ENCODE results near the gene ARHGAP22. TPM values are rescaled to one million over a fixed set of nuclear protein-coding genes. Genes with fewer than 3 reads are reported as not detected.

The ARHGAP22 gene
- total and polyA plus RNA-seq, 2 of the 4 experiments (the other 2 are of a cell fraction), result 28.3 to 30.2 TPM

DNA sequence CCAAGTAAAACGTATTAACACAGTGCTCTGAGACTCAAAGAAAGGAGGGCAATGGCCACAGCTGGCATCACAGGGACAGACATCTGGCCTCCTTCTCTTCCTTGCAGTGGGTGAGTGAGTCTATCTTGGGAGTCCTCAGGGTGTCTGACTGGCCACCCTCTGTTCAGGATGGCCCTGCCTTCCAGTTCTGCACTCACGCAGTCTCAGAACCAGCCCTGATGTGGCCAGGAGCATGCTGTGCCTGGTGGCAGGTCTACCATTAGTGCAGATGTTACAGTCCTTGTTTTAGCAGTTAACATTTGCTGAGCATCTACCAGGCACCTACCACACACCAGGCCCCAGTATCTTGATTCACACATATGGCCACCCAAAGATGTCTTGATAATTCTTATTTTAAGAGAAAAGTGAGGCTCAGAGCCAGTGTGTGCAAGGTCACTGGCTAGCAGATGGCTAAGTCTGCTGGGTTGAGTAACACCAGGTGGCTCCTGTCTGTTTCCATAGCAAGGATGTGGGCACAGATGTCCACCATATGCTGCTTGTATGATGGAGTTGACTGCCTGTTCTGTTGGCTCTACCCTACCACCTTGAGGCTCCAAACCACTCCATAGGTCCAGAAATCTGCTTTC lies 23.2 kb upstream of the ARHGAP22 start:
- peak; percentile 55 for DNase-seq
- no TSS peak for BruUV-seq (replicated peaks)
- H3K4me1 ChIP-seq (ENCODE audit: control insufficient read depth, insufficient read depth, low read length), result peaks cover 2% of the 10 kb centered on the region; the same call in 1 of the 2 replicates
- no peak overlapping the region for H3K4me3 ChIP-seq (ENCODE audit: insufficient read depth, low read depth, low read length)
- no peak overlapping the region for H3K27ac ChIP-seq (ENCODE audit: insufficient read depth, low read length)
- H2BK15ac ChIP-seq (ENCODE audit: low read depth, low read length), result no peak overlapping the region
- H2BK20ac ChIP-seq (ENCODE audit: low read depth, low read length), result no peak overlapping the region
- no peak overlapping the region for H2BK120ac ChIP-seq (ENCODE audit: low read depth, low read length)
- H4K8ac ChIP-seq (ENCODE audit: low read depth in 2 of 2, low read length in 2 of 2), result no peak overlapping the region
- H3K9ac ChIP-seq (ENCODE audit: low read depth, low read length), result no peak overlapping the region
- POLR2A ChIA-PET (ENCODE audit: unreplicated experiment), result no interaction called here
- H4K20me1 ChIP-seq (ENCODE audit: insufficient read depth, low read length), result no peaks in the 10 kb centered on the region
- H3K27me3 ChIP-seq (ENCODE audit: control insufficient read depth, insufficient read depth, low read length), result no peaks in the 10 kb centered on the region
- H3K36me3 ChIP-seq (ENCODE audit: control insufficient read depth, insufficient read depth, low read length), result no peaks in the 10 kb centered on the region
- H3K14ac ChIP-seq (replicated peaks; ENCODE audit: low read depth, low read length), result no peak overlapping the region
- no CpG with 5 or more reads among the region's 2 CpGs for WGBS, 2 experiments (ENCODE audit: extremely low coverage in 2 of 2, insufficient read length in 1 of 2)
- intact Hi-C loops (cut with micrococcal nuclease), result no loop called here
- TF ChIP-seq FOS (IDR thresholded peaks at IDR 0.05; ENCODE audit: low read depth, low read length), result no peak
- TF ChIP-seq SMC3 (IDR thresholded peaks at IDR 0.05; ENCODE audit: low read depth, low read length), result no peak
- no peak for TF ChIP-seq MAZ (IDR thresholded peaks at IDR 0.05; ENCODE audit: borderline replicate concordance, low read depth, low read length)
- TF ChIP-seq RAD21 (IDR thresholded peaks at IDR 0.05; ENCODE audit: low read length), result no peak
- no peak for TF ChIP-seq CHD1 (IDR thresholded peaks at IDR 0.05; ENCODE audit: low read depth, low read length)
- no peak for TF ChIP-seq BHLHE40 (IDR thresholded peaks at IDR 0.05; ENCODE audit: low read depth, low read length)
- no peak for TF ChIP-seq MXI1 (IDR thresholded peaks at IDR 0.05; ENCODE audit: borderline replicate concordance, low read depth, low read length)
- TF ChIP-seq RFX5 (IDR thresholded peaks at IDR 0.05; ENCODE audit: low read depth, low read length), result no peak
- TF ChIP-seq MAFK (IDR thresholded peaks at IDR 0.05; ENCODE audit: low read depth, low read length), result no peak
- TF ChIP-seq, protein P1, sequence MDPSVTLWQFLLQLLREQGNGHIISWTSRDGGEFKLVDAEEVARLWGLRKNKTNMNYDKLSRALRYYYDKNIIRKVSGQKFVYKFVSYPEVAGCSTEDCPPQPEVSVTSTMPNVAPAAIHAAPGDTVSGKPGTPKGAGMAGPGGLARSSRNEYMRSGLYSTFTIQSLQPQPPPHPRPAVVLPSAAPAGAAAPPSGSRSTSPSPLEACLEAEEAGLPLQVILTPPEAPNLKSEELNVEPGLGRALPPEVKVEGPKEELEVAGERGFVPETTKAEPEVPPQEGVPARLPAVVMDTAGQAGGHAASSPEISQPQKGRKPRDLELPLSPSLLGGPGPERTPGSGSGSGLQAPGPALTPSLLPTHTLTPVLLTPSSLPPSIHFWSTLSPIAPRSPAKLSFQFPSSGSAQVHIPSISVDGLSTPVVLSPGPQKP (IDR thresholded peaks at IDR 0.05; ENCODE audit: borderline replicate concordance, low read depth, low read length), result no peak
- no peak for TF ChIP-seq NFE2L2 (IDR thresholded peaks at IDR 0.05; ENCODE audit: low read depth, low read length)
- TF ChIP-seq, protein P2, sequence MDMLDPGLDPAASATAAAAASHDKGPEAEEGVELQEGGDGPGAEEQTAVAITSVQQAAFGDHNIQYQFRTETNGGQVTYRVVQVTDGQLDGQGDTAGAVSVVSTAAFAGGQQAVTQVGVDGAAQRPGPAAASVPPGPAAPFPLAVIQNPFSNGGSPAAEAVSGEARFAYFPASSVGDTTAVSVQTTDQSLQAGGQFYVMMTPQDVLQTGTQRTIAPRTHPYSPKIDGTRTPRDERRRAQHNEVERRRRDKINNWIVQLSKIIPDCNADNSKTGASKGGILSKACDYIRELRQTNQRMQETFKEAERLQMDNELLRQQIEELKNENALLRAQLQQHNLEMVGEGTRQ (IDR thresholded peaks at IDR 0.05; ENCODE audit: low read depth, low read length), result no peak
- no peak for TF ChIP-seq CEBPB (IDR thresholded peaks at IDR 0.05; ENCODE audit: low read depth, low read length)
- H2AFZ ChIP-seq (replicated peaks; ENCODE audit: low read length, poor library complexity), result no peak overlapping the region
- no peak overlapping the region for H2AK9ac ChIP-seq (replicated peaks; ENCODE audit: low read depth, low read length, poor library complexity)
- H3K9me3 ChIP-seq (ENCODE audit: control insufficient read depth, insufficient read depth, low read length), result no peaks in the 10 kb centered on the region
- no peak overlapping the region for H3K4ac ChIP-seq (ENCODE audit: low read depth, low read length)
- dilution Hi-C loops (cut with HindIII; ENCODE audit: low sequenced_read_pairs, unreplicated experiment), result no loop called here
- 0 out of 2 replicates have a peak, but pooled peaks cover 2% of the 10 kb centered on the region for H3K9me1 ChIP-seq (ENCODE audit: insufficient read depth, low read length)
- no peak overlapping the region for H3K18ac ChIP-seq (ENCODE audit: low read depth, low read length)
- no peak for ATAC-seq (ENCODE audit: low read depth)
- in situ Hi-C loops (cut with MboI; ENCODE audit: low sequenced_read_pairs), result no loop called here
- H3K56ac ChIP-seq (ENCODE audit: extremely low read depth, insufficient read depth, low read length), result no peak overlapping the region
- H3K23ac ChIP-seq (ENCODE audit: low read depth, low read length), result no peak overlapping the region
- no peak overlapping the region for H4K5ac ChIP-seq (ENCODE audit: low read depth, low read length)
- H3K4me2 ChIP-seq (ENCODE audit: low read depth, low read length), result no peak overlapping the region
- no peak overlapping the region for H4K91ac ChIP-seq (ENCODE audit: insufficient read depth, low read depth, low read length)
- no peak overlapping the region for H2BK5ac ChIP-seq (ENCODE audit: low read depth, low read length, poor library complexity, severe bottlenecking)
- CTCF ChIA-PET, result interaction anchor here (1.4 kb wide), 1 partner anchor 13 kb away, joined by 3 read pairs; no protein-coding TSS in a partner anchor
- H2AK5ac ChIP-seq (ENCODE audit: low read depth, low read length), result no peak overlapping the region; the same call in 1 of the 2 replicates
- H3K79me1 ChIP-seq (ENCODE audit: low read depth in 1 of 2, low read length in 2 of 2), result peaks cover 0 to 3% of the 10 kb centered on the region in 2 experiments; a peak in 2 of 4 replicates

Measured in IMR-90 (cell line).